GM18526 (cell line): ENCODE results near the gene DDX52.

Source experiments
- POLR2A ChIP-seq: IDR thresholded peaks from 3 replicates; pipeline ENCODE4 v1.6.1; 2011; ENCODE audit not compliant: insufficient read length; ENCODE audit errors: extremely low read depth

DDX52 gene

GRCh38 chr17:37609170-37610040 lies 33.8 kb downstream of the DDX52 start, which contains the start of gene SYNRG:
SYNRG (minus strand) TSS chr17:37609418; CDS start chr17:37609355, 63 bp downstream.
- TF ChIP-seq POLR2A = peak; percentile 89

GRCh38 chr17:37608351-37609169 lies 34.7 kb downstream of the DDX52 start:
- TF ChIP-seq POLR2A = no peak

GRCh38 chr17:37607637-37608331 lies 35.5 kb downstream of the DDX52 start:
- no peak for TF ChIP-seq POLR2A

- TF ChIP-seq POLR2A = no peak
These were observed 37.3 kb downstream of the DDX52 start for GRCh38 chr17:37605813-37606505.

- TF ChIP-seq POLR2A = no peak
These were observed 38.2 kb downstream of the DDX52 start for GRCh38 chr17:37605081-37605480.

GRCh38 chr17:37604556-37604955 lies 38.7 kb downstream of the DDX52 start:
- no peak for TF ChIP-seq POLR2A

GRCh38 chr17:37598145-37598544 lies 45.1 kb downstream of the DDX52 start:
- no peak for TF ChIP-seq POLR2A

GRCh38 chr17:37592291-37592690 lies 51.0 kb downstream of the DDX52 start:
- no peak for TF ChIP-seq POLR2A

- TF ChIP-seq POLR2A = no peak
These were observed 58.2 kb downstream of the DDX52 start for GRCh38 chr17:37585066-37585465.

GRCh38 chr17:37576281-37576680 lies 67.0 kb downstream of the DDX52 start:
- no peak for TF ChIP-seq POLR2A

GRCh38 chr17:37574427-37574826 lies 68.8 kb downstream of the DDX52 start:
- no peak for TF ChIP-seq POLR2A

- no peak for TF ChIP-seq POLR2A
These were observed 71.6 kb downstream of the DDX52 start for GRCh38 chr17:37571674-37572073.

GRCh38 chr17:37570527-37571093 lies 72.6 kb downstream of the DDX52 start:
- TF ChIP-seq POLR2A = no peak

GRCh38 chr17:37568350-37569053 lies 74.7 kb downstream of the DDX52 start:
- no peak for TF ChIP-seq POLR2A

- no peak for TF ChIP-seq POLR2A
These were observed 75.7 kb downstream of the DDX52 start for GRCh38 chr17:37567538-37567937.
